WTC11 (cell line): ENCODE measurements around the gene SANBR. TPM values are rescaled to one million over a fixed set of nuclear protein-coding genes. Genes with fewer than 3 reads are reported as not detected.

Experiments
- ATAC-seq: fragments of 200-7000 bp; cut with Tn5 transposase; 2 replicates; pipeline ENCODE4 v1.10.0; 2021; ENCODE audit warnings: mild to moderate bottlenecking, moderate library complexity
- CTCF ChIA-PET: fragments of 300-600 bp; sonication (Branson Sonifier 250); formaldehyde crosslinking; loops from one replicate; lab custom pipeline; 2021; ENCODE audit warnings: antibody characterized with exemption; lab: Charles Lee
- POLR2A ChIA-PET: fragments of 350-600 bp; sonication (Branson Sonifier 250); formaldehyde crosslinking; loops from one replicate; lab custom pipeline; 2021; ENCODE audit warnings: antibody characterized with exemption; lab: Charles Lee
- DNase-seq: peaks from one replicate; pipeline ENCODE4 v3.0.0; 2021; ENCODE audit warnings: low spot score
- H3K27ac Mint-ChIP-seq: 2 replicates; pipeline ENCODE4 v1.8.0; 2021; ENCODE audit warnings: mixed read lengths
- H3K27me3 Mint-ChIP-seq: 2 replicates; pipeline ENCODE4 v1.8.0; 2021; ENCODE audit warnings: low read depth, mild to moderate bottlenecking, moderate library complexity, mixed read lengths
- H3K36me3 Mint-ChIP-seq: 2 replicates; pipeline ENCODE4 v1.8.0; 2021; ENCODE audit warnings: mixed read lengths
- H3K4me1 Mint-ChIP-seq: 2 replicates; pipeline ENCODE4 v1.8.0; 2022; ENCODE audit warnings: mixed read lengths
- H3K4me3 Mint-ChIP-seq: 2 replicates; pipeline ENCODE4 v1.8.0; 2021; ENCODE audit warnings: mild to moderate bottlenecking, moderate library complexity, mixed read lengths
- H3K9me3 Mint-ChIP-seq: 2 replicates; pipeline ENCODE4 v1.8.0; 2021; ENCODE audit warnings: mixed read lengths
- ATF1 ChIP-seq: sonication (generic); formaldehyde crosslinking; IDR thresholded peaks from 2 replicates; pipeline ENCODE4 v1.8.1; 2023; ENCODE audit warnings: mild to moderate bottlenecking, moderate library complexity, missing genetic modification reagents
- CREM ChIP-seq: sonication (generic); formaldehyde crosslinking; IDR thresholded peaks from 2 replicates; pipeline ENCODE4 v1.8.1; 2022; ENCODE audit warnings: mild to moderate bottlenecking, missing genetic modification reagents, moderate library complexity
- ELF4 ChIP-seq: sonication (generic); formaldehyde crosslinking; IDR thresholded peaks from 2 replicates; pipeline ENCODE4 v1.8.1; 2022; ENCODE audit warnings: low read depth, mild to moderate bottlenecking, moderate library complexity, missing genetic modification reagents
- ESRRA ChIP-seq: sonication (generic); formaldehyde crosslinking; IDR thresholded peaks from 2 replicates; pipeline ENCODE4 v1.8.1; 2022; ENCODE audit warnings: mild to moderate bottlenecking, missing genetic modification reagents, borderline replicate concordance
- FOXJ3 ChIP-seq: sonication (generic); formaldehyde crosslinking; IDR thresholded peaks from 2 replicates; pipeline ENCODE4 v1.9.0; 2021; ENCODE audit warnings: missing genetic modification reagents, mild to moderate bottlenecking, borderline replicate concordance
- FOXP1 ChIP-seq: sonication (generic); formaldehyde crosslinking; IDR thresholded peaks from 2 replicates; pipeline ENCODE4 v1.8.0; 2022; ENCODE audit warnings: missing genetic modification reagents, mild to moderate bottlenecking, moderate library complexity, borderline replicate concordance
- GABPB1 ChIP-seq: sonication (generic); formaldehyde crosslinking; IDR thresholded peaks from 2 replicates; pipeline ENCODE4 v1.8.1; 2023; ENCODE audit warnings: mild to moderate bottlenecking, missing genetic modification reagents
- GTF2I ChIP-seq: fragments of 250-450 bp; sonication (Bioruptor Pico); conservative IDR thresholded peaks from 2 replicates; pipeline ENCODE4 v1.4.0; 2021; ENCODE audit warnings: mild to moderate bottlenecking
- HMGA2 ChIP-seq: fragments of 250-450 bp; sonication (Bioruptor Pico); IDR thresholded peaks from 2 replicates; pipeline ENCODE4 v1.4.0; 2021; ENCODE audit warnings: mild to moderate bottlenecking, moderate library complexity
- IRF1 ChIP-seq: sonication (generic); formaldehyde crosslinking; IDR thresholded peaks from 2 replicates; pipeline ENCODE4 v1.8.0; 2023; ENCODE audit warnings: missing genetic modification reagents
- MYBL2 ChIP-seq: sonication (generic); formaldehyde crosslinking; IDR thresholded peaks from 2 replicates; pipeline ENCODE4 v1.8.1; 2023; ENCODE audit warnings: mild to moderate bottlenecking, moderate library complexity, missing genetic modification reagents
- NFYB ChIP-seq: sonication (generic); formaldehyde crosslinking; conservative IDR thresholded peaks from 2 replicates; pipeline ENCODE4 v1.8.0; 2022; ENCODE audit warnings: low read depth, missing genetic modification reagents
- NR3C1 ChIP-seq: sonication (generic); formaldehyde crosslinking; conservative IDR thresholded peaks from 2 replicates; pipeline ENCODE4 v1.8.1; 2023; ENCODE audit warnings: low read depth, mild to moderate bottlenecking, missing genetic modification reagents
- SOX15 ChIP-seq: fragments of 250-450 bp; sonication (Bioruptor Pico); IDR thresholded peaks from 2 replicates; pipeline ENCODE4 v1.9.0; 2021; ENCODE audit warnings: mild to moderate bottlenecking
- SP1 ChIP-seq: sonication (generic); formaldehyde crosslinking; conservative IDR thresholded peaks from 2 replicates; pipeline ENCODE4 v1.8.1; 2022; ENCODE audit warnings: missing genetic modification reagents
- TEAD1 ChIP-seq: sonication (generic); formaldehyde crosslinking; IDR thresholded peaks from 2 replicates; pipeline ENCODE4 v1.8.0; 2022; ENCODE audit warnings: mild to moderate bottlenecking, missing genetic modification reagents
- TEAD4 ChIP-seq: sonication (generic); formaldehyde crosslinking; IDR thresholded peaks from 2 replicates; pipeline ENCODE4 v1.8.0; 2022; ENCODE audit warnings: mild to moderate bottlenecking, missing genetic modification reagents
- USF1 ChIP-seq: sonication (generic); formaldehyde crosslinking; IDR thresholded peaks from 2 replicates; pipeline ENCODE4 v1.8.0; 2022; ENCODE audit warnings: mild to moderate bottlenecking, missing genetic modification reagents
- ZNF317 ChIP-seq: sonication (generic); formaldehyde crosslinking; IDR thresholded peaks from 2 replicates; pipeline ENCODE4 v1.8.1; 2023; ENCODE audit warnings: low read depth, mild to moderate bottlenecking, moderate library complexity, missing genetic modification reagents, borderline replicate concordance
- ZNF396 ChIP-seq: fragments of 250-450 bp; sonication (Bioruptor Pico); IDR thresholded peaks from 2 replicates; pipeline ENCODE4 v1.8.0; 2021; ENCODE audit warnings: mild to moderate bottlenecking, moderate library complexity, borderline replicate concordance
- ZNF416 ChIP-seq: fragments of 250-450 bp; sonication (Bioruptor Pico); IDR thresholded peaks from 2 replicates; pipeline ENCODE4 v1.9.0; 2021; ENCODE audit warnings: mild to moderate bottlenecking, inconsistent platforms
- total RNA-seq: library from RNA; stranded (reverse); gene quantifications from 3 replicates; pipeline ENCODE4 v1.2.3, GENCODE V29; 2021
- TF ChIP-seq, protein P1 (sequence below): sonication (generic); formaldehyde crosslinking; IDR thresholded peaks from 2 replicates; pipeline ENCODE4 v1.8.1; 2022; ENCODE audit warnings: mild to moderate bottlenecking, moderate library complexity, missing genetic modification reagents
- TF ChIP-seq, protein P2 (sequence below): sonication (generic); formaldehyde crosslinking; IDR thresholded peaks from 2 replicates; pipeline ENCODE4 v1.8.0; 2022; ENCODE audit warnings: mild to moderate bottlenecking, missing genetic modification reagents

SANBR gene
- total RNA-seq, 1 experiment from 2014 or later: 8.9 TPM

DNA sequence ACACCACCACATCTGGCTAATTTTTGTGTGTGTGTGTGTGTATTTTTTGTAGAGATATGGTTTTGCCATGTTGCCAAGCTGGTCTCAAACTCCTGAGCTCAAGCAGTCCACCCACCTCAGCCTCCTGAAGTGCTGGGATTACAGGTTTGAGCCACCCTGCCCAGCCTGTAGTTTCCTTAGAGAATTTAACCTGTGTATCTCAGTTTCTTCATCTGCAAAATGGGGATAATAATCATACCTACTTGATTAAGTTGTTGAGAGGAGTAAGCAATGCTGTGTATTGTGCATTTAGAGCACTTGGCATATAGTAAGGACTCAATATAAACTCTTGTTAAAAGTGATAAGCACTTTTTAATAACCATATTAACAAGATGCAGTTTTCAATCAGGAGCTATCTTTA is 6.3 kb upstream of the SANBR start:
- H3K27me3 Mint-ChIP-seq: no peaks in the 10 kb centered on the region
- no peak for TF ChIP-seq FOXJ3 (CRISPR knock-in tag)
- TF ChIP-seq ZNF317 (CRISPR knock-in tag): no peak
- TF ChIP-seq MYBL2 (CRISPR knock-in tag): no peak
- TF ChIP-seq NR3C1: no peak
- no peak for TF ChIP-seq GTF2I (CRISPR knock-in tag)
- H3K4me1 Mint-ChIP-seq: no peaks in the 10 kb centered on the region
- H3K9me3 Mint-ChIP-seq: peaks cover 6% of the 10 kb centered on the region; the same call in 1 of the 2 replicates
- ChIA-PET CTCF (no interaction called here), POLR2A (no interaction called here)
- no peak overlapping the region for H3K4me3 Mint-ChIP-seq
- peaks cover 8% of the 10 kb centered on the region for H3K36me3 Mint-ChIP-seq
- DNase-seq (no peak), ATAC-seq (no peak)
- H3K27ac Mint-ChIP-seq: no peak overlapping the region

DNA sequence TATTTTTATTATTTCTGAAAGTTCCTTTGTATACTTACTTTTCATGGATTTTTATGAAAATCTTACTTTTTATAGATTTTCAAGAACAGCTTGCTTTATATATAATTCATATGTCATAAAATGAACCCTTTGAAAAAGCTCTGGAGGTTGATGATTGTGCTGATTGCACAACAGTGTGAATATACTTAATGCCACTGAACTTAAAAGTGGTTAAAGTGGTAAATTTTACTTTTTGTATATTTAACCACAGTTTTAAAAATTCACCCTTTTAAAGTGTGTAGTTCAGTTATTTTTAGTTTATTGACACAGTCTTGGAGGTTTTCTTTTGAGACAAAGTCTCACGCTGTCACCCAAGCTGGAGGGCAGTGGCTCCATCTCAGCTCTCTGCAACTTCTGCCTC is 8.4 kb downstream of the SANBR start:
- Mint-ChIP-seq H3K27me3 (no peaks in the 10 kb centered on the region), H3K27ac (no peak overlapping the region), H3K36me3 (peaks cover 19% of the 10 kb centered on the region), H3K4me1 (no peaks in the 10 kb centered on the region), H3K4me3 (no peak overlapping the region), H3K9me3 (no peaks in the 10 kb centered on the region)
- ATAC-seq (no peak), DNase-seq (no peak)
- TF ChIP-seq CREM (CRISPR knock-in tag) (no peak), FOXP1 (no peak), IRF1 (CRISPR knock-in tag) (no peak), NFYB (CRISPR knock-in tag) (no peak), TEAD4 (CRISPR knock-in tag) (no peak), ATF1 (no peak), USF1 (CRISPR knock-in tag) (no peak), MYBL2 (CRISPR knock-in tag) (no peak), ZNF317 (CRISPR knock-in tag) (no peak), TEAD1 (no peak)
- POLR2A ChIA-PET: interaction anchor here (0.6 kb wide), 1 partner anchor 784 kb away, joined by 5 read pairs; no protein-coding TSS in a partner anchor
- CTCF ChIA-PET: no interaction called here

GRCh38 chr2:61085883-61086282 is 20.2 kb downstream of the SANBR start:
- no peaks in the 10 kb centered on the region for H3K9me3 Mint-ChIP-seq
- no peaks in the 10 kb centered on the region for H3K27me3 Mint-ChIP-seq
- H3K4me1 Mint-ChIP-seq: no peaks in the 10 kb centered on the region
- no peak for DNase-seq
- H3K27ac Mint-ChIP-seq: no peak overlapping the region
- no peak for TF ChIP-seq HMGA2
- TF ChIP-seq ZNF396 (CRISPR knock-in tag): no peak
- TF ChIP-seq, protein P1, sequence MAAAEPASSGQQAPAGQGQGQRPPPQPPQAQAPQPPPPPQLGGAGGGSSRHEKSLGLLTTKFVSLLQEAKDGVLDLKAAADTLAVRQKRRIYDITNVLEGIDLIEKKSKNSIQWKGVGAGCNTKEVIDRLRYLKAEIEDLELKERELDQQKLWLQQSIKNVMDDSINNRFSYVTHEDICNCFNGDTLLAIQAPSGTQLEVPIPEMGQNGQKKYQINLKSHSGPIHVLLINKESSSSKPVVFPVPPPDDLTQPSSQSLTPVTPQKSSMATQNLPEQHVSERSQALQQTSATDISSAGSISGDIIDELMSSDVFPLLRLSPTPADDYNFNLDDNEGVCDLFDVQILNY (CRISPR knock-in tag): no peak
- no peak for TF ChIP-seq GABPB1
- TF ChIP-seq ZNF416 (CRISPR knock-in tag): no peak
- no peak for TF ChIP-seq USF1 (CRISPR knock-in tag)
- no peak for TF ChIP-seq ELF4
- TF ChIP-seq, protein P2, sequence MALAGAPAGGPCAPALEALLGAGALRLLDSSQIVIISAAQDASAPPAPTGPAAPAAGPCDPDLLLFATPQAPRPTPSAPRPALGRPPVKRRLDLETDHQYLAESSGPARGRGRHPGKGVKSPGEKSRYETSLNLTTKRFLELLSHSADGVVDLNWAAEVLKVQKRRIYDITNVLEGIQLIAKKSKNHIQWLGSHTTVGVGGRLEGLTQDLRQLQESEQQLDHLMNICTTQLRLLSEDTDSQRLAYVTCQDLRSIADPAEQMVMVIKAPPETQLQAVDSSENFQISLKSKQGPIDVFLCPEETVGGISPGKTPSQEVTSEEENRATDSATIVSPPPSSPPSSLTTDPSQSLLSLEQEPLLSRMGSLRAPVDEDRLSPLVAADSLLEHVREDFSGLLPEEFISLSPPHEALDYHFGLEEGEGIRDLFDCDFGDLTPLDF (CRISPR knock-in tag): no peak
- no peak for TF ChIP-seq SOX15 (CRISPR knock-in tag)
- TF ChIP-seq SP1 (CRISPR knock-in tag): no peak
- no peak for TF ChIP-seq ESRRA (CRISPR knock-in tag)
- no peak for ATAC-seq
- ChIA-PET POLR2A (no interaction called here), CTCF (no interaction called here)
- peaks cover 4% of the 10 kb centered on the region for H3K36me3 Mint-ChIP-seq
- H3K4me3 Mint-ChIP-seq: no peak overlapping the region
